Naive thymus-derived CD8-positive, alpha-beta T cell (primary cell): Measurements from ENCODE around the gene P2RX1. TPM values are rescaled to one million over a fixed set of nuclear protein-coding genes. Genes with fewer than 3 reads are reported as not detected.

Source experiments
- ATAC-seq, 2 donors: fragments of 150-1000 bp; cut with Tn5 transposase in 1 of 2; sonication (Bioruptor Pico), chemical (Tn5 transposase) in 1 of 2; 1 replicate in 1 of 2; 2 replicates in 1 of 2; pipeline ENCODE4 v1.10.0; 2021; ENCODE audit warnings: mild to moderate bottlenecking in 2 of 2, moderate library complexity in 2 of 2
- POLR2A ChIA-PET: fragments of 350-600 bp; sonication (Branson Sonifier 250); formaldehyde crosslinking; loops from one replicate; lab custom pipeline; 2021; ENCODE audit warnings: antibody characterized with exemption; lab: Charles Lee
- DNase-seq, 10 donors: peaks; one replicate each; pipeline versions ENCODE4 v3.0.0 to v3.0.0-alpha.2; 2020 to 2022
- H3K27ac Mint-ChIP-seq, 10 donors: one replicate each; pipeline ENCODE4 v1.8.0; 2020 to 2022; ENCODE audit warnings: mild to moderate bottlenecking in 10 of 10, mixed read lengths in 10 of 10, moderate library complexity in 4 of 10, inconsistent platforms in 1 of 10
- H3K27me3 Mint-ChIP-seq, 5 donors: one replicate each; pipeline ENCODE4 v1.8.0; 2021 to 2022; ENCODE audit warnings: mixed read lengths in 5 of 5
- H3K36me3 Mint-ChIP-seq, 3 donors: one replicate each; pipeline ENCODE4 v1.8.0; 2020 to 2022; ENCODE audit warnings: mixed read lengths in 3 of 3, mild to moderate bottlenecking in 2 of 3, inconsistent platforms in 1 of 3
- H3K4me1 Mint-ChIP-seq, 4 donors: one replicate each; pipeline ENCODE4 v1.8.0; 2021 to 2022; ENCODE audit warnings: mixed read lengths in 4 of 4
- H3K4me3 Mint-ChIP-seq, 10 donors: one replicate each; pipeline ENCODE4 v1.8.0; 2020 to 2022; ENCODE audit warnings: mild to moderate bottlenecking in 10 of 10, mixed read lengths in 10 of 10, moderate library complexity in 6 of 10, inconsistent platforms in 1 of 10
- H3K9me3 Mint-ChIP-seq, 9 donors: one replicate each; pipeline ENCODE4 v1.8.0; 2020 to 2022; ENCODE audit warnings: mixed read lengths in 9 of 9, mild to moderate bottlenecking in 3 of 9, inconsistent platforms in 1 of 9, moderate library complexity in 1 of 9
- polyA plus RNA-seq, 3 donors: library from polyadenylated mRNA; unstranded; fragments of 300-500 nt; fragmentation: Illumina TruSeq; gene quantifications; one replicate each; pipeline ENCODE4 v1.2.3, GENCODE V29; 2021
- total RNA-seq, 8 experiments: library from RNA in 2 of 8; stranded (reverse) in 2 of 8; gene quantifications; one replicate each; pipeline ENCODE4 v1.2.3 and lab custom pipeline; 2021 to 2026

Gene P2RX1
- total and polyA plus RNA-seq, 5 experiments from 2014 or later, result 1.1 to 1.6 TPM; not detected in 3

GRCh38 chr17:3959295-3959899 lies 43.1 kb upstream of the P2RX1 start:
- peaks cover 41 to 87% (median 74%) of the 10 kb centered on the region in 4 donors for H3K4me1 Mint-ChIP-seq
- ATAC-seq (no peak), DNase-seq (no peak)
- peaks cover 0 to 40% (median 0%) of the 10 kb centered on the region in 3 donors for H3K36me3 Mint-ChIP-seq
- no peaks in the 10 kb centered on the region for H3K9me3 Mint-ChIP-seq
- peak overlapping the region in 9 of 10 donors; percentile 2 to 92 (median 52) for H3K4me3 Mint-ChIP-seq
- peak overlapping the region; percentile 32 to 87 (median 74) for H3K27ac Mint-ChIP-seq
- POLR2A ChIA-PET, result interaction anchor here (0.6 to 1.5 kb wide), 3 partner anchors 9 to 1308 kb away, joined by 3 to 5 read pairs (median 3); no protein-coding TSS in a partner anchor
- no peaks in the 10 kb centered on the region for H3K27me3 Mint-ChIP-seq

DNA sequence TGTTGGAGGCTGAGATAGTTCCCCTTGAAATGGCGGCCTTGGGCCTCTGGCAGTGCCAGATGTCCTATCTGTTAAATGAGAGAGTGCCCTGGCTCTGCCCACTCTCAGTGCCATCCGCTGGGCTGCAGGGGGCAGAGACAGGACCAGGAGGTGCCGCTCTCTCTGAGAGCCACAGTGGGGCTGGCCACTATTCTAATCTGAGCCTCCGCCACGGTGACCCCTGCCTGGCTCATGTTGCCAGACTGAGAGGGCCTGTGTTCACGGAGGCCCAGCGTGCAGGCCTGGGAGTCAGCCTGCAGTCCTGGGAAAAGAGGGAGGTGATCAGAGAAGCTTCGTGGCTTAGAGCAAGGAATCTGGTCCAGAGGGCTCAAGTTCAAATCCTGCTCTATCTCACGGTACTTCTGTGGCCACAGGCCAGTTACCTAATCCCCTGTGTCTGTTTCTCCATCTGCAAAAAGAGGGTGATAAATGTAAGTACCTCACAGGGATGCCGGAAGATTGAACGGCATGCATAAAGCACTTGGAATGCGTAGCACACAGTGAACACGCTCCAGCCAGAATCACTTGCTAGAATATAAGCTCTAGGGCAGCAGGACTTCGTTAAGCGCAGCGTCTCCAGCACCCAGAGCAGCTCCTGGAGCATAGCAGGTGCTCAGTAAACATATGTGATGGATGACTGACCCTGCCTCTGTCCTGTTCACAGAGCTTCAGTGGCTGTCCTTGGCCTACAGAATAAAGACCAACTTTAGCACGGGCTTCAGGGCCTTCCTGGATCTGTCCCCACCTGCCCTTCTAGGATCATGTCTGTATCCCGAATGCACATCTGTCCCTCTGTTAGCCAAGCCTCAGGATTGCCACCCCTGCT lies 41.7 kb upstream of the P2RX1 start:
- Mint-ChIP-seq H3K36me3 (peaks cover 0 to 43% (median 0%) of the 10 kb centered on the region in 3 donors), H3K27me3 (no peaks in the 10 kb centered on the region), H3K4me3 (peak overlapping the region in 6 of 10 donors; percentile 30 to 77 (median 42)), H3K27ac (peak overlapping the region; percentile 41 to 90 (median 84)), H3K4me1 (peaks cover 41 to 83% (median 70%) of the 10 kb centered on the region in 4 donors), H3K9me3 (no peaks in the 10 kb centered on the region)
- POLR2A ChIA-PET, result no interaction called here
- ATAC-seq (no peak), DNase-seq (no peak)

DNA sequence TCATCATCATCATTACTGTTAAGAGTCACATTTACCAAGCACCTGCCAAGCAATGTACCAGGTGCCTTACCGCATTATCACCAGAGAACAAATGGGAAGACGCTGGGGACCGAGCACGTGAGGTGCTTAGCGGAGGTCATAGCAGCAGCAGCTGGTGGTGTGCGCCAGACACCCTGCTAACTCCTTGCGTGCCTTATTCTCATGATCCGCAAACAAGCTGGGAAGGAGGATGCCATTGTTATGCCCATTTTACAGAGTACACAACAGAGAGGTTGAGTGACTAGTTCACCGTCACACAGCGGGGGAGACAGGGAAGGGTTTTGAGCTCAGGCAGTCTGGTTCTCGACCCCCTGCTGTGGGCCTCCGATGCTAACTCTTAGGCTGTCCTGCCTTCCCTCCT lies 40.7 kb upstream of the P2RX1 start:
- POLR2A ChIA-PET, result interaction anchor here (0.7 to 2.3 kb wide), 4 partner anchors 8 to 46 kb away, joined by 3 to 9 read pairs (median 4); partner anchors contain the start of gene ATP2A3
- peak in 1 of 2 donors; percentile 13 for ATAC-seq
- H3K4me1 Mint-ChIP-seq, result peaks cover 33 to 73% (median 62%) of the 10 kb centered on the region in 4 donors
- peaks cover 0 to 50% (median 0%) of the 10 kb centered on the region in 3 donors for H3K36me3 Mint-ChIP-seq
- no peak for DNase-seq
- H3K27me3 Mint-ChIP-seq, result no peaks in the 10 kb centered on the region
- H3K27ac Mint-ChIP-seq, result peak overlapping the region; percentile 63 to 93 (median 88)
- no peaks in the 10 kb centered on the region for H3K9me3 Mint-ChIP-seq
- H3K4me3 Mint-ChIP-seq, result peak overlapping the region in 9 of 10 donors; percentile 27 to 77 (median 55)

- Mint-ChIP-seq H3K36me3 (peaks cover 0 to 54% (median 0%) of the 10 kb centered on the region in 3 donors), H3K27me3 (no peaks in the 10 kb centered on the region), H3K4me1 (peaks cover 31 to 67% (median 58%) of the 10 kb centered on the region in 4 donors), H3K27ac (peak overlapping the region; percentile 63 to 93 (median 88)), H3K4me3 (peak overlapping the region in 9 of 10 donors; percentile 27 to 77 (median 55)), H3K9me3 (no peaks in the 10 kb centered on the region)
- POLR2A ChIA-PET, result interaction anchor here (0.7 to 2.3 kb wide), 4 partner anchors 9 to 45 kb away, joined by 3 to 9 read pairs (median 4); partner anchors contain the start of gene ATP2A3
- peak; percentile 33 to 46 for ATAC-seq
- DNase-seq, result no peak
Measured at GRCh38 chr17:3956327-3956957, 40.2 kb upstream of the P2RX1 start.

GRCh38 chr17:3955673-3955988 lies 39.4 kb upstream of the P2RX1 start:
- Mint-ChIP-seq H3K27me3 (no peaks in the 10 kb centered on the region), H3K4me3 (no peak overlapping the region), H3K4me1 (peaks cover 26 to 59% (median 50%) of the 10 kb centered on the region in 4 donors), H3K9me3 (no peaks in the 10 kb centered on the region), H3K36me3 (peaks cover 0 to 53% (median 0%) of the 10 kb centered on the region in 3 donors), H3K27ac (peak overlapping the region in 3 of 10 donors; percentile 24 to 88 (median 63))
- POLR2A ChIA-PET, result interaction anchor here (2.0 to 2.3 kb wide), 2 partner anchors 9 to 10 kb away, joined by 4 to 9 read pairs; partner anchors contain the start of gene ATP2A3
- DNase-seq, result no peak
- ATAC-seq, result no peak

- H3K4me1 Mint-ChIP-seq, result peaks cover 21 to 54% (median 45%) of the 10 kb centered on the region in 4 donors
- H3K9me3 Mint-ChIP-seq, result no peaks in the 10 kb centered on the region
- peaks cover 0 to 54% (median 0%) of the 10 kb centered on the region in 3 donors for H3K36me3 Mint-ChIP-seq
- no peak for ATAC-seq
- no peak overlapping the region for H3K4me3 Mint-ChIP-seq
- peak overlapping the region in 4 of 10 donors; percentile 14 to 88 (median 74) for H3K27ac Mint-ChIP-seq
- no peak for DNase-seq
- H3K27me3 Mint-ChIP-seq, result no peaks in the 10 kb centered on the region
- POLR2A ChIA-PET, result interaction anchor here (1.1 to 2.3 kb wide), 3 partner anchors 9 to 42 kb away, joined by 3 to 9 read pairs (median 4); partner anchors contain the start of gene ATP2A3
Measured at GRCh38 chr17:3954976-3955672, 38.9 kb upstream of the P2RX1 start.

DNA sequence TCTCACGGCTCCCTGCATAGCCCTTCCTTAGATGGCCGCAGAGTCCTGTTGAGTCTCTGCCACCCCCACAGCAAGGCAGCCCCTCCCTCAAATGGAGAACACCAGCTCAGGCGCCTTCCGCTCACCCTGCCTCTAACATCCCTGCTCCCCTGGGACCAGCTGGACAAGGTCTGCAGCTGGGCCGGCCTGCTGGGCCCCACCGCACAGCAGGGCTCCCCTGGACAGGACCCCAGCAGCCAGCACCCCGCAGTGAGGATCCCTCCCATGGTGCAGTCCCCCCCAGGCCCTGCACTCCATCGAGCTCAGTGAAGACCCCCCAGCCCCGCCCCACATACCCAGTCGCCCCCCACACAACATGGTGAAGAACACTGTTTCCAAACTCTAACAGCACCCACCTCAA lies 37.8 kb upstream of the P2RX1 start:
- Mint-ChIP-seq H3K27ac (peak overlapping the region in 1 of 10 donors; percentile 43), H3K9me3 (no peaks in the 10 kb centered on the region), H3K4me1 (peaks cover 16 to 44% (median 34%) of the 10 kb centered on the region in 4 donors), H3K4me3 (no peak overlapping the region), H3K27me3 (no peaks in the 10 kb centered on the region), H3K36me3 (peaks cover 0 to 56% (median 1%) of the 10 kb centered on the region in 3 donors)
- POLR2A ChIA-PET, result interaction anchor here (1.1 kb wide), 1 partner anchor 41 kb away, joined by 3 read pairs; no protein-coding TSS in a partner anchor
- ATAC-seq, result no peak
- no peak for DNase-seq

GRCh38 chr17:3953542-3953941 lies 37.3 kb upstream of the P2RX1 start:
- no peaks in the 10 kb centered on the region for H3K27me3 Mint-ChIP-seq
- H3K36me3 Mint-ChIP-seq, result peaks cover 0 to 61% (median 3%) of the 10 kb centered on the region in 3 donors
- H3K4me3 Mint-ChIP-seq, result no peak overlapping the region
- POLR2A ChIA-PET, result no interaction called here
- DNase-seq, result no peak
- H3K9me3 Mint-ChIP-seq, result no peaks in the 10 kb centered on the region
- no peak for ATAC-seq
- peak overlapping the region in 3 of 10 donors; percentile 20 to 75 (median 34) for H3K27ac Mint-ChIP-seq
- peaks cover 16 to 40% (median 32%) of the 10 kb centered on the region in 4 donors for H3K4me1 Mint-ChIP-seq

DNA sequence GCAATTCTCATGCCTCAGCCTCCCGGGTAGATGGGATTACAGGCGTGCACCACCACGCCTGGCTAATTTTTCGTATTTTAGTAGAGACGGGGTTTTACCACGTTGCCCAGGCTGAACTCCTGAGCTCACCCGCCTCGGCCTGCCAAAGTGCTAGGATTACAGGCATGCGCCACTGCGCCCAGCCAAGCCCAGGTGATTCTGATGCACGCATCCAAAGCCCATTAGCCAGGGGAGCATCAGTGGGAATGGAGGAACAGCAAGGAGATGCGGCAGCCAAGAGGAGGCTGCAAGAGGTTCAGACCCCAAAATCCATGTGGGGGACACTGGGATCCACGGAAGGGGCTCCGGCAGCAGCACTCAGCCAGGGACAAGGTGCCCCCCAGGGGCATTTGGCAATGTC lies 35.9 kb upstream of the P2RX1 start:
- Mint-ChIP-seq H3K27ac (peak overlapping the region in 5 of 10 donors; percentile 24 to 83 (median 46)), H3K4me1 (peaks cover 8 to 26% (median 19%) of the 10 kb centered on the region in 4 donors), H3K9me3 (no peaks in the 10 kb centered on the region), H3K36me3 (peaks cover 0 to 65% (median 3%) of the 10 kb centered on the region in 3 donors), H3K4me3 (no peak overlapping the region), H3K27me3 (no peaks in the 10 kb centered on the region)
- POLR2A ChIA-PET, result interaction anchor here (1.0 kb wide), 1 partner anchor 13 kb away, joined by 3 read pairs; the partner anchor contains the start of gene ATP2A3
- ATAC-seq (no peak), DNase-seq (no peak)

- POLR2A ChIA-PET, result no interaction called here
Measured at GRCh38 chr17:3951420-3951819, 35.2 kb upstream of the P2RX1 start.

GRCh38 chr17:3951003-3951402 lies 34.7 kb upstream of the P2RX1 start:
- Mint-ChIP-seq H3K4me3 (no peak overlapping the region), H3K9me3 (no peaks in the 10 kb centered on the region), H3K27me3 (no peaks in the 10 kb centered on the region), H3K27ac (no peak overlapping the region), H3K36me3 (peaks cover 0 to 62% (median 3%) of the 10 kb centered on the region in 3 donors), H3K4me1 (peaks cover 0 to 14% (median 7%) of the 10 kb centered on the region in 4 donors)
- ATAC-seq (no peak), DNase-seq (no peak)
- POLR2A ChIA-PET, result no interaction called here

More at GRCh38 chr17:3951420-3951819, 35.2 kb upstream of the P2RX1 start:
- Mint-ChIP-seq H3K4me3 (no peak overlapping the region), H3K36me3 (peaks cover 0 to 64% (median 3%) of the 10 kb centered on the region in 3 donors), H3K27ac (no peak overlapping the region), H3K9me3 (no peaks in the 10 kb centered on the region), H3K27me3 (no peaks in the 10 kb centered on the region), H3K4me1 (peaks cover 1 to 18% (median 12%) of the 10 kb centered on the region in 4 donors)
- no peak for DNase-seq
- ATAC-seq, result no peak
